K562 (cell line): ENCODE measurements around the gene STK32C. TPM values are rescaled to one million over a fixed set of nuclear protein-coding genes. Genes with fewer than 3 reads are reported as not detected.

Source experiments
- ATAC-seq: fragments of 200-7000 bp; cut with Tn5 transposase; 3 replicates; pipeline ENCODE4 v1.9.1; 2020; ENCODE audit warnings: moderate library complexity
- BruUV-seq: library from RNA; stranded (reverse); fragments of 400-500 nt; replicated peaks from 2 replicates; lab custom pipeline; 2021; lab: Mats Ljungman, UMichigan
- CTCF ChIA-PET: fragments of 300-600 bp; formaldehyde crosslinking; extraction: SDS; loops from one replicate; lab custom pipeline; 2021; ENCODE audit warnings: low intra/inter-chr PET ratio; lab: Yijun Ruan, JAX
- POLR2A ChIA-PET: fragments of 300-600, 350-650 bp; sonication (Branson Sonifier 250); formaldehyde crosslinking; extraction: SDS; loops from one replicate; lab custom pipeline; 2021; ENCODE audit warnings: antibody characterized with exemption, inconsistent platforms; lab: Yijun Ruan, JAX
- DNase-seq, 4 experiments: peaks; one replicate each; pipeline versions ENCODE4 v3.0.0 to v3.0.0-alpha.2; 2011 to 2018; ENCODE audit warnings: low spot score in 3 of 4, mixed read lengths in 3 of 4; ENCODE audit errors: extremely low read depth in 1 of 4
- FAIRE-seq: peaks from 2 replicates; lab custom pipeline; 2011; peaks lifted over from hg19 to GRCh38; lab: Jason Lieb, UNC
- H2AFZ ChIP-seq: 2 replicates; pipeline ENCODE4 v1.6.0; 2011; ENCODE audit warnings: low read depth, low read length, control low read depth, inconsistent platforms
- H3K27ac ChIP-seq: fragments of 200-600 bp; 3 replicates; pipeline ENCODE4 v1.8.0; 2011; ENCODE audit warnings: low read depth, mild to moderate bottlenecking, control low read depth, inconsistent platforms, low read length, moderate library complexity, mixed read lengths; ENCODE audit errors: extremely low read depth
- H3K27me3 ChIP-seq, 2 experiments: fragments of 300-600 bp in 1 of 2; 2 replicates in 1 of 2; 3 replicates in 1 of 2; pipeline versions ENCODE4 v1.6.0 to v1.8.0; 2011; ENCODE audit warnings: inconsistent platforms in 2 of 2, low read length in 2 of 2, mild to moderate bottlenecking in 1 of 2, mixed read lengths in 1 of 2, moderate library complexity in 1 of 2; ENCODE audit not compliant: control insufficient read depth in 2 of 2, insufficient read depth in 2 of 2
- H3K36me3 ChIP-seq: fragments of 300-600 bp; 3 replicates; pipeline ENCODE4 v1.8.0; 2011; ENCODE audit warnings: mild to moderate bottlenecking, low read length, inconsistent platforms; ENCODE audit not compliant: control insufficient read depth, insufficient read depth
- H3K4me1 ChIP-seq, 2 experiments: fragments of 200-600 bp in 1 of 2; replicated peaks in 1 of 2; 2 replicates in 1 of 2; 3 replicates in 1 of 2; pipeline versions ENCODE4 v1.5.1 to v1.8.0; 2011; ENCODE audit warnings: inconsistent platforms in 2 of 2, low read length in 2 of 2, mild to moderate bottlenecking in 1 of 2, mixed read lengths in 1 of 2, moderate library complexity in 1 of 2; ENCODE audit not compliant: control insufficient read depth in 2 of 2, insufficient read depth in 2 of 2
- H3K4me2 ChIP-seq: 2 replicates; pipeline ENCODE4 v1.6.1; 2011; ENCODE audit warnings: low read length, control low read depth, inconsistent platforms, mixed read lengths; ENCODE audit not compliant: insufficient read depth
- H3K4me3 ChIP-seq: fragments of 200-600 bp; sonication (generic), shearing (Covaris generic); 2 replicates; pipeline ENCODE4 v1.5.1; 2016; ENCODE audit warnings: control low read depth, inconsistent platforms
- H3K79me2 ChIP-seq: fragments of 200-600 bp; 3 replicates; pipeline ENCODE4 v1.8.0; 2011; ENCODE audit warnings: low read length, inconsistent platforms; ENCODE audit not compliant: control insufficient read depth, insufficient read depth
- H3K9ac ChIP-seq, 2 experiments: 2 replicates each; pipeline versions ENCODE4 v1.6.0 to v1.6.1; 2011; ENCODE audit warnings: low read depth in 2 of 2, low read length in 2 of 2, control low read depth in 1 of 2, inconsistent platforms in 1 of 2, mild to moderate bottlenecking in 1 of 2, mixed read lengths in 1 of 2; ENCODE audit not compliant: insufficient read depth in 1 of 2
- H3K9me1 ChIP-seq: one replicate; pipeline ENCODE4 v1.6.0; 2011; ENCODE audit warnings: inconsistent platforms, mild to moderate bottlenecking, low read length, moderate library complexity; ENCODE audit not compliant: control insufficient read depth, insufficient read depth
- H3K9me3 ChIP-seq: replicated peaks from 2 replicates; pipeline ENCODE4 v1.5.1; 2011; ENCODE audit warnings: low read depth, low read length, inconsistent platforms; ENCODE audit not compliant: control insufficient read depth, insufficient read depth
- H4K20me1 ChIP-seq: replicated peaks from 2 replicates; pipeline ENCODE4 v1.6.1; 2011; ENCODE audit warnings: low read length, inconsistent platforms, mixed read lengths; ENCODE audit not compliant: control insufficient read depth, insufficient read depth
- ARNT ChIP-seq, 2 experiments: fragments of 450-650 bp; IDR thresholded peaks; 2 replicates each; pipeline ENCODE4 v1.6.1; 2016; ENCODE audit warnings: mild to moderate bottlenecking in 1 of 2
- ERF ChIP-seq: fragments of 450-650 bp; formaldehyde crosslinking; IDR thresholded peaks from 2 replicates; pipeline ENCODE4 v1.4.0; 2020; ENCODE audit warnings: mild to moderate bottlenecking, mixed read lengths
- JUNB ChIP-seq: fragments of 450-650 bp; formaldehyde crosslinking; conservative IDR thresholded peaks from 2 replicates; pipeline ENCODE4 v1.4.0; 2020; ENCODE audit warnings: mild to moderate bottlenecking
- PHB ChIP-seq: fragments of 250-450 bp; sonication (Bioruptor Pico); IDR thresholded peaks from 2 replicates; pipeline ENCODE4 v1.5.0; 2021
- POLR2B ChIP-seq: fragments of 450-650 bp; IDR thresholded peaks from 2 replicates; pipeline ENCODE4 v1.6.1; 2018; ENCODE audit warnings: low read depth; ENCODE audit not compliant: partially characterized antibody
- TRIM28 ChIP-seq: fragments of 450-650 bp; IDR thresholded peaks from 2 replicates; pipeline ENCODE4 v1.6.1; 2017
- ZNF143 ChIP-seq: sonication (generic); formaldehyde crosslinking; IDR thresholded peaks from 2 replicates; pipeline ENCODE4 v1.9.0; 2022; ENCODE audit warnings: mild to moderate bottlenecking, missing genetic modification reagents
- ZNF551 ChIP-seq: fragments of 250-450 bp; sonication (Bioruptor Pico); IDR thresholded peaks from 2 replicates; pipeline ENCODE4 v1.5.0; 2021; ENCODE audit warnings: mild to moderate bottlenecking, moderate library complexity
- WGBS: fragments of 100-300 bp; shearing (Covaris generic); methylation state at CpG from one replicate; pipeline ENCODE4 v1.1.6; 2016; ENCODE audit warnings: low coverage, mixed read lengths; ENCODE audit not compliant: insufficient coverage; ENCODE audit errors: missing lambda C conversion rate; 5-methylcytosine and 5-hydroxymethylcytosine counted together
- in situ Hi-C: fragments of 300-500 bp; cut with MboI; formaldehyde crosslinking; loops from 4 replicates; pipeline ENCODE4 v1.15.0; 2018; ENCODE audit warnings: inconsistent platforms, mixed read lengths
- intact Hi-C: fragments of 100-400 bp; cut with micrococcal nuclease; formaldehyde crosslinking; loops from 2 replicates; pipeline ENCODE4 v1.14.2; 2022
- polyA plus RNA-seq, 8 experiments: library from polyadenylated mRNA; depleted of rRNA in 4 of 8; stranded (reverse) in 5 of 8; unstranded in 3 of 8; fragments of >200 nt; fragmentation: Nextera tagmentation in 2 of 8; fragmentation: Illumina TruSeq in 1 of 8; extraction: Ambion mirVana in 2 of 8; extraction: Trizol in 1 of 8; gene quantifications; 2 replicates each; pipeline versions ENCODE4 v1.2.1 to v1.2.3, GENCODE V29; 2011 to 2014; ENCODE audit warnings: inconsistent platforms in 1 of 8, missing spikeins in 1 of 8
- total RNA-seq, 7 experiments: library from RNA; depleted of rRNA in 6 of 7; stranded (reverse); fragments of >200 nt in 6 of 7; fragmentation: Illumina TruSeq in 2 of 7; extraction: Trizol in 2 of 7; gene quantifications; 2 replicates each; pipeline versions ENCODE4 v1.2.1 to v1.2.3, GENCODE V29; 2011 to 2021; ENCODE audit warnings: low replicate concordance in 1 of 7
- TF ChIP-seq, protein P1 (sequence below): sonication (generic); formaldehyde crosslinking; IDR thresholded peaks from 2 replicates; pipeline ENCODE4 v1.8.1; 2022; ENCODE audit warnings: missing genetic modification reagents
- TF ChIP-seq, protein P2 (sequence below): sonication (generic); formaldehyde crosslinking; IDR thresholded peaks from 2 replicates; pipeline ENCODE4 v1.8.0; 2022; ENCODE audit warnings: mild to moderate bottlenecking, missing genetic modification reagents, borderline replicate concordance
- TF ChIP-seq, protein P3 (sequence below), 2 experiments: fragments of 450-650 bp in 1 of 2; sonication (generic) in 1 of 2; formaldehyde crosslinking; conservative IDR thresholded peaks; 2 replicates each; pipeline versions ENCODE4 v1.4.0 to v1.8.1; 2020 to 2022; ENCODE audit warnings: mild to moderate bottlenecking in 1 of 2, missing genetic modification reagents in 1 of 2

STK32C gene
- total and polyA plus RNA-seq, 9 of the 15 experiments (the other 6 are each of a cell fraction or from before 2014, with no cell fraction given) = 1.5 to 20.9 (median 6.5) TPM

DNA sequence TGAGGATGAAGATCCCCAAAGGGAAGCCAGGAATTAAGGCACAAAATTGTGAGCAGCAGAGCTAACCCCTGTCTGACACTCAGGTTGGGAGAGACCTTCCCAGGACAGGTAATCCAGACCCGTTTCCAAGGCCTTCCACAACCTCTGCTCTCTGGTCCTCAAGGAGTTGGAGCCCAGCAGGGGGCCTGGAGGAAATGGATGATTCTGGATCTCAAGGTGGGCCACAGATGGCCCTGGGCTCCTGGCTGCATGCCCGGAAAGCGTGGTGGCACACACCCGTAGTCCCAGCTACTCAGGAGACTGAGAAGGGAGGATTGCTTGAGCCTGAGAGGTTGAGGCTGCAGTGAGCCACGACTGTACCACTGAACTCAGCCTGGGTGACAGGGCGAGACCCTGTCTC lies 78.7 kb downstream of the STK32C start:
- H2AFZ ChIP-seq = no peak overlapping the region
- BruUV-seq = no TSS peak
- WGBS = 6% methylated on average over 4 of the region's 6 CpGs
- TF ChIP-seq PHB (CRISPR knock-in tag) = no peak
- TF ChIP-seq, protein P1, sequence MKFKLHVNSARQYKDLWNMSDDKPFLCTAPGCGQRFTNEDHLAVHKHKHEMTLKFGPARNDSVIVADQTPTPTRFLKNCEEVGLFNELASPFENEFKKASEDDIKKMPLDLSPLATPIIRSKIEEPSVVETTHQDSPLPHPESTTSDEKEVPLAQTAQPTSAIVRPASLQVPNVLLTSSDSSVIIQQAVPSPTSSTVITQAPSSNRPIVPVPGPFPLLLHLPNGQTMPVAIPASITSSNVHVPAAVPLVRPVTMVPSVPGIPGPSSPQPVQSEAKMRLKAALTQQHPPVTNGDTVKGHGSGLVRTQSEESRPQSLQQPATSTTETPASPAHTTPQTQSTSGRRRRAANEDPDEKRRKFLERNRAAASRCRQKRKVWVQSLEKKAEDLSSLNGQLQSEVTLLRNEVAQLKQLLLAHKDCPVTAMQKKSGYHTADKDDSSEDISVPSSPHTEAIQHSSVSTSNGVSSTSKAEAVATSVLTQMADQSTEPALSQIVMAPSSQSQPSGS (CRISPR knock-in tag) = no peak
- no peak for TF ChIP-seq ZNF143 (CRISPR knock-in tag)
- TF ChIP-seq, protein P2, sequence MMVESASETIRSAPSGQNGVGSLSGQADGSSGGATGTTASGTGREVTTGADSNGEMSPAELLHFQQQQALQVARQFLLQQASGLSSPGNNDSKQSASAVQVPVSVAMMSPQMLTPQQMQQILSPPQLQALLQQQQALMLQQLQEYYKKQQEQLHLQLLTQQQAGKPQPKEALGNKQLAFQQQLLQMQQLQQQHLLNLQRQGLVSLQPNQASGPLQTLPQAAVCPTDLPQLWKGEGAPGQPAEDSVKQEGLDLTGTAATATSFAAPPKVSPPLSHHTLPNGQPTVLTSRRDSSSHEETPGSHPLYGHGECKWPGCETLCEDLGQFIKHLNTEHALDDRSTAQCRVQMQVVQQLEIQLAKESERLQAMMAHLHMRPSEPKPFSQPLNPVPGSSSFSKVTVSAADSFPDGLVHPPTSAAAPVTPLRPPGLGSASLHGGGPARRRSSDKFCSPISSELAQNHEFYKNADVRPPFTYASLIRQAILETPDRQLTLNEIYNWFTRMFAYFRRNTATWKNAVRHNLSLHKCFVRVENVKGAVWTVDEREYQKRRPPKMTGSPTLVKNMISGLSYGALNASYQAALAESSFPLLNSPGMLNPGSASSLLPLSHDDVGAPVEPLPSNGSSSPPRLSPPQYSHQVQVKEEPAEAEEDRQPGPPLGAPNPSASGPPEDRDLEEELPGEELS = no peak
- no peak for TF ChIP-seq POLR2B
- TF ChIP-seq, protein P3, sequence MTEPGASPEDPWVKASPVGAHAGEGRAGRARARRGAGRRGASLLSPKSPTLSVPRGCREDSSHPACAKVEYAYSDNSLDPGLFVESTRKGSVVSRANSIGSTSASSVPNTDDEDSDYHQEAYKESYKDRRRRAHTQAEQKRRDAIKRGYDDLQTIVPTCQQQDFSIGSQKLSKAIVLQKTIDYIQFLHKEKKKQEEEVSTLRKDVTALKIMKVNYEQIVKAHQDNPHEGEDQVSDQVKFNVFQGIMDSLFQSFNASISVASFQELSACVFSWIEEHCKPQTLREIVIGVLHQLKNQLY (CRISPR knock-in tag; conservative IDR thresholded peaks at IDR 0.05) = no peak
- no peak for TF ChIP-seq ARNT (IDR thresholded peaks at IDR 0.05)
- no peak for TF ChIP-seq TRIM28
- TF ChIP-seq ERF (CRISPR knock-in tag) = no peak
- no peak for TF ChIP-seq JUNB
- TF ChIP-seq ZNF551 (CRISPR knock-in tag) = no peak
- ChIA-PET POLR2A (no interaction called here), CTCF (no interaction called here)
- H3K9me3 ChIP-seq = no peaks in the 10 kb centered on the region
- H3K27me3 ChIP-seq = peaks cover 0 to 58% of the 10 kb centered on the region in 2 experiments; a peak in 2 of 5 replicates
- no peak overlapping the region for H3K4me2 ChIP-seq
- no peaks in the 10 kb centered on the region; the same call in 1 of the 2 replicates for H4K20me1 ChIP-seq
- in situ Hi-C loops = loop anchor here (10.0 kb wide), 1 partner anchor 406 kb away; no protein-coding TSS in a partner anchor
- H3K4me3 ChIP-seq = no peak overlapping the region
- peaks cover 0 to 29% of the 10 kb centered on the region in 2 experiments; a peak in 2 of 5 replicates for H3K4me1 ChIP-seq
- H3K9ac ChIP-seq = no peak overlapping the region
- no peaks in the 10 kb centered on the region for H3K9me1 ChIP-seq
- H3K27ac ChIP-seq = no peak overlapping the region
- no peak for FAIRE-seq
- intact Hi-C loops = no loop called here
- DNase-seq = no peak
- no peaks in the 10 kb centered on the region for H3K79me2 ChIP-seq
- no peak for ATAC-seq
- H3K36me3 ChIP-seq = no peaks in the 10 kb centered on the region
